Activated naive CD8-positive, alpha-beta T cell treated with anti-CD3 and anti-CD28 coated beads, Interleukin-2, amount 50 U/mL, for 24 hours (primary cell): Measurements from ENCODE around the gene SRBD1.
A peak's percentile ranks its signal among the peaks of the same experiment; 100 is the strongest.

Source experiments
- ATAC-seq: fragments of 150-1000 bp; cut with Tn5 transposase; one replicate; pipeline ENCODE4 v1.10.0; 2021
- DNase-seq: peaks from one replicate; pipeline ENCODE4 v3.0.0; 2021
- H3K27ac Mint-ChIP-seq: one replicate; pipeline ENCODE4 v1.8.0; 2021; ENCODE audit warnings: mild to moderate bottlenecking, mixed read lengths
- H3K27me3 Mint-ChIP-seq: one replicate; pipeline ENCODE4 v1.8.0; 2021; ENCODE audit warnings: mixed read lengths
- H3K36me3 Mint-ChIP-seq: one replicate; pipeline ENCODE4 v1.8.0; 2021; ENCODE audit warnings: low read depth, mixed read lengths
- H3K4me1 Mint-ChIP-seq: one replicate; pipeline ENCODE4 v1.8.0; 2021; ENCODE audit warnings: mixed read lengths
- H3K4me3 Mint-ChIP-seq: one replicate; pipeline ENCODE4 v1.8.0; 2021; ENCODE audit warnings: mild to moderate bottlenecking, moderate library complexity, mixed read lengths
- H3K9me3 Mint-ChIP-seq: one replicate; pipeline ENCODE4 v1.8.0; 2021; ENCODE audit warnings: mixed read lengths

The SRBD1 gene

DNA sequence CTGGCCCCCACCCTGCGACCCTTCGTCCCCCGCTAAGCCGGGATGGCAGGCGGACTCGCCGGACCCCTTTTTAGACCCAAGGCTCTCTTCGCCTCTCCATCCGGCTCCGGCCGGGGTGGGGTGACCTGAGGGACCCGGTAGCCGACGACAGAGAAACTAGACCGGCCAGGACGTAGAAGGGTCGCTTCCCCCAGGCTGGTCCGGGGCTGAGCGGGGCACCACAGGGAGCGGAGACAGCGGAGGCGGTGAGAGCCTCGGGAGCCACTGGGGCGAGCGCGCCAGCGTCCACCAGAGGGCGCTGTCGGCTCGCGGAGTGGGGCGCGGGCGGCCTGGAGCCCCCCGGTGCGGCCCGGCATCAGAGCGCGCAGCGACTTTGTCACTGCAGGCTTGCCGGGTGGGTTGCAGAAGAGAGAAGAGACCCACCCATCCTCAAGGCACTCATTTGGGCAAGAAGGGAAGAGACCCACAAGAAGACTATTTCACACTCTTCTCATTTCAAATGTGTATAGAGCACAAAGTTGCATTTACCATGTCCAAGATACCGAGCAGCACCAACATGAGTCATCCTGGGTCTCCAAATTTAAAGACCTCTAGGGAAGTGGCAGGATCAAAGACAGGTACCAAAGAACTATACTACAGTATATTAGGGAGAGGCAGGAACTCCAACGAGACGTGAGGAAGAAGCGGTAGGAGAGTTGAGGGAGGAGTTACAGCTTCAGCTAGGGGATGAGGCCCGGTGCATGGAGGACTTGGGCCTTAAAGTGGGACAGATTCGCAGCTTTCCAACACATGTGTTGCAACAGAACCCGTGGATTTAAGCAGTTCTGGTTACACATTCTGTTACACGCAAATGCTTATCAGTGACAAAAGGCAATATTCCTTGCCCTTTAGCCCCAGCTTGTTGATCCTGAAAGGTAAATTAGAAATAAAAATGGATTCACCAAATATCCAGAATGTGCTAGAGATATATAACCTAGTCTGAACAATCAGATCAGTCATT is 32.8 kb upstream of the SRBD1 start:
- DNase-seq (peak; percentile 82), ATAC-seq (peak; percentile 95)

DNA sequence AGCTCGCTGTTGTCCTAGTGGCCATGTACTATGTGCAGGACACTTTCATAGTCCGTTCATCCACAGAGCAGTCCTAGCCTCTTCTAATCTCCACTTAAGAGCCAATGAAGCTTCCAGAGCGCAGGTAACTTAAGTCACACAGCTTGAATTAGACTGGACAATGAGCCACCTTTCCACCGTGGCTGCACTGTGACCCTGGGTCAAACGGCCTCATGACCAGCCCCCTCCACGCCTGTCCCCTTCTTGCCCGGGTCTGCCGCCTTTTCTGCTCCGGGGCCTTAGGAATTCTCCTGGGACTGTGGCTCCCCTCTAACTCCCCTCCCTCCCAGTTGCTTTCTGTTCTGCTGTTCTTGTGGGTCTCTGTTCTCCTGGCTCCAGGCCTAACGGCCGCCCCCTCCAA is 32.0 kb upstream of the SRBD1 start:
- DNase-seq (no peak), ATAC-seq (no peak)
- Mint-ChIP-seq H3K4me1 (no peaks in the 10 kb centered on the region), H3K36me3 (no peaks in the 10 kb centered on the region), H3K4me3 (peak overlapping the region; percentile 32), H3K9me3 (no peaks in the 10 kb centered on the region), H3K27ac (no peak overlapping the region), H3K27me3 (peaks cover 18% of the 10 kb centered on the region)

More for the DNA sequence above, 32.8 kb upstream of the SRBD1 start:
- peak overlapping the region; percentile 32 for H3K4me3 Mint-ChIP-seq
- no peaks in the 10 kb centered on the region for H3K36me3 Mint-ChIP-seq
- H3K27me3 Mint-ChIP-seq: peaks cover 17% of the 10 kb centered on the region
- H3K4me1 Mint-ChIP-seq: no peaks in the 10 kb centered on the region
- H3K27ac Mint-ChIP-seq: no peak overlapping the region
- H3K9me3 Mint-ChIP-seq: no peaks in the 10 kb centered on the region

- Mint-ChIP-seq H3K4me3 (no peak overlapping the region), H3K4me1 (peaks cover 4% of the 10 kb centered on the region), H3K9me3 (no peaks in the 10 kb centered on the region), H3K27ac (no peak overlapping the region), H3K27me3 (peaks cover 31% of the 10 kb centered on the region), H3K36me3 (no peaks in the 10 kb centered on the region)
- ATAC-seq (no peak), DNase-seq (no peak)
Measured at GRCh38 chr2:45640576-45640975, 29.5 kb upstream of the SRBD1 start.

DNA sequence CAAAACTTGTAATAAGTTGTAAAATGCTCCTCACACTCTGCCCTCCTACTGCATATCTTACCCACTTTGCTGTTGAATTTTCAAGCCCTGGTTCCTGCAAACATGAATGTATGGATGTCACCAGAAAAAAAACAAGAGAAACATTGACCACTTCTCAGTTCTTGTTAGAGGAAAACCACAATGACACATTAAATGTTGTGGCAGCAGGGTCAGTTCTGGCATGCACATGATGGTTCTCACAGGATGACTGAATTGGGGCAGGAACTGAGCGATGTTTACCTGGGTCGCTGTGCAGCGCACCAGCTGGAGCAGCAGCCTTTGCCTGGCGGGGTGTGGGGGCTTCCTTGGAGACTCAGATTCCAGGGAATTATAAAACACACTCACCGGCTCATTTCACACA is 26.4 kb upstream of the SRBD1 start:
- no peak for DNase-seq
- Mint-ChIP-seq H3K36me3 (no peaks in the 10 kb centered on the region), H3K27me3 (peaks cover 35% of the 10 kb centered on the region), H3K4me1 (peaks cover 4% of the 10 kb centered on the region), H3K4me3 (no peak overlapping the region), H3K27ac (no peak overlapping the region), H3K9me3 (no peaks in the 10 kb centered on the region)
- ATAC-seq: no peak

- no peak overlapping the region for H3K27ac Mint-ChIP-seq
- DNase-seq: no peak
- no peaks in the 10 kb centered on the region for H3K36me3 Mint-ChIP-seq
- peaks cover 4% of the 10 kb centered on the region for H3K4me1 Mint-ChIP-seq
- H3K27me3 Mint-ChIP-seq: peaks cover 39% of the 10 kb centered on the region
- H3K4me3 Mint-ChIP-seq: no peak overlapping the region
- H3K9me3 Mint-ChIP-seq: no peaks in the 10 kb centered on the region
- no peak for ATAC-seq
Measured at GRCh38 chr2:45636008-45636407, 24.9 kb upstream of the SRBD1 start.

- Mint-ChIP-seq H3K27me3 (peaks cover 43% of the 10 kb centered on the region), H3K4me1 (peaks cover 4% of the 10 kb centered on the region), H3K27ac (no peak overlapping the region), H3K4me3 (no peak overlapping the region), H3K9me3 (no peaks in the 10 kb centered on the region), H3K36me3 (no peaks in the 10 kb centered on the region)
- DNase-seq (no peak), ATAC-seq (no peak)
Measured at GRCh38 chr2:45634223-45634622, 23.2 kb upstream of the SRBD1 start.

GRCh38 chr2:45631955-45632354 is 20.9 kb upstream of the SRBD1 start:
- H3K27ac Mint-ChIP-seq: no peak overlapping the region
- peaks cover 32% of the 10 kb centered on the region for H3K27me3 Mint-ChIP-seq
- H3K9me3 Mint-ChIP-seq: no peaks in the 10 kb centered on the region
- ATAC-seq (no peak), DNase-seq (no peak)
- H3K4me3 Mint-ChIP-seq: no peak overlapping the region
- no peaks in the 10 kb centered on the region for H3K4me1 Mint-ChIP-seq
- H3K36me3 Mint-ChIP-seq: no peaks in the 10 kb centered on the region

- Mint-ChIP-seq H3K27me3 (peaks cover 32% of the 10 kb centered on the region), H3K36me3 (no peaks in the 10 kb centered on the region), H3K27ac (no peak overlapping the region), H3K9me3 (no peaks in the 10 kb centered on the region), H3K4me1 (no peaks in the 10 kb centered on the region), H3K4me3 (no peak overlapping the region)
- no peak for ATAC-seq
- no peak for DNase-seq
Measured at GRCh38 chr2:45631319-45631718, 20.3 kb upstream of the SRBD1 start.

DNA sequence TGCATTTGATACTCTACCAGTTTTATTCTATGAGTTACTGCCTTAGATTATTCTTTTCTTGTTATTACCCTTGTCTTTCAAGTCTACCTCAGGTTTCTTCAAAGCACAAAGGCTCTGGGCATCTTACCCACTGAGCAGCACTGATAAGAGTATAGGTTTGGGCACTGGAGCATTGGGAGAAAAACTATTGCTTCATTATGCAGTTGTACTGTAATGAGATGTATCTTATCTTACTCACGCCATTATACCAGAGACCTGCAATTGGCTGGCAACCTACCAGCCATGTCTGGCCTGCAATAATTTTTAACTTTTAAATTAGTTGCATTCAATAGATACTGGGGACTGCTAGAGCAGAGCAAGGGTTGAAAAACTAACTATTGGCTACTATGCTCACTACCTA is 18.9 kb upstream of the SRBD1 start:
- H3K36me3 Mint-ChIP-seq: no peaks in the 10 kb centered on the region
- DNase-seq: no peak
- peaks cover 28% of the 10 kb centered on the region for H3K27me3 Mint-ChIP-seq
- no peak overlapping the region for H3K4me3 Mint-ChIP-seq
- H3K27ac Mint-ChIP-seq: no peak overlapping the region
- H3K9me3 Mint-ChIP-seq: no peaks in the 10 kb centered on the region
- no peak for ATAC-seq
- no peaks in the 10 kb centered on the region for H3K4me1 Mint-ChIP-seq

GRCh38 chr2:45627911-45628310 is 16.8 kb upstream of the SRBD1 start:
- ATAC-seq (no peak), DNase-seq (no peak)
- H3K4me1 Mint-ChIP-seq: no peaks in the 10 kb centered on the region
- peaks cover 21% of the 10 kb centered on the region for H3K27me3 Mint-ChIP-seq
- no peaks in the 10 kb centered on the region for H3K36me3 Mint-ChIP-seq
- H3K4me3 Mint-ChIP-seq: no peak overlapping the region
- no peak overlapping the region for H3K27ac Mint-ChIP-seq
- H3K9me3 Mint-ChIP-seq: no peaks in the 10 kb centered on the region

DNA sequence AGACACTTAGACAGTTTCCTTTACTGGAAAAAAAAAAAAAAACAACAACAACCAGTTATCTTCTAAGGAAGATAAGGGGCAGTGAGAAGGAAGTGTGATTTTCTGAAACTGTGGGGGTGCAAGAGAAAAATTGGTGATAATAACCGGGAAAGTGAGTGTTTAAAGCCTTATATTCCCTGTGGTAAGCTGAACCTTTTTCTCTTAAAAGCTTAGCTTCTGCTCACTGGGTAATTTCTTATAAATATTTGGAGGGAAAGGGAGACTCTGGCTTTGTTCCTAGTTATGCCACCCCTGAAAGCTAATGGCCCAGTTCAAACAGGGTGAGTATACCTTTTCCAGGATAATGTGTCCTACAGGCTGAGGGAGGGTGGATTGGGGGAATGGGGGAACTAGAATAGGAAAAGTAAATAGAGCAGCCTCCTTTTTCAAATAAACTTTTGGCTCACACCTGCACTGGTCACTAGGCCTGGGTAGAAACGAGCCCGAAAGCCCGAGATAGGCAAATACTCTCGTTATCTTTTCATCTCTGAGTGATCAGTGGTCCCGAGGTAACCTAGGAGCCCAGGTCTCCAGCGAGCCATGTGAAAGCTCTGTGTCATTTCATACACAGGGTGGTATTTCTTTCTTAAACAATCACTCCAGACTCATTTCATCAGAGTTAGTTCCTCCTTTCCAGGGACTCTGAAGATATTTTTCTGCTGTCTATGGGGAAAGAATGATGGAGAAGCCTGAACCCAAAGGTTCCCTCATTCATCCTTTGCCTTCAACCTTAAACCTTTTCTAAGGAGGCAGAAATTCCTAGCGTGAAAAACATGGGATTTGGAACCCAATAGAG is 15.5 kb upstream of the SRBD1 start:
- Mint-ChIP-seq H3K27me3 (peaks cover 10% of the 10 kb centered on the region), H3K27ac (no peak overlapping the region), H3K4me1 (no peaks in the 10 kb centered on the region), H3K36me3 (no peaks in the 10 kb centered on the region), H3K4me3 (no peak overlapping the region), H3K9me3 (no peaks in the 10 kb centered on the region)
- ATAC-seq (no peak), DNase-seq (no peak)

- Mint-ChIP-seq H3K36me3 (no peaks in the 10 kb centered on the region), H3K4me1 (no peaks in the 10 kb centered on the region), H3K9me3 (no peaks in the 10 kb centered on the region), H3K27me3 (peaks cover 6% of the 10 kb centered on the region), H3K4me3 (no peak overlapping the region), H3K27ac (no peak overlapping the region)
- DNase-seq (no peak), ATAC-seq (no peak)
Measured at GRCh38 chr2:45625824-45626223, 14.8 kb upstream of the SRBD1 start.

- DNase-seq (no peak), ATAC-seq (no peak)
- no peaks in the 10 kb centered on the region for H3K36me3 Mint-ChIP-seq
- no peak overlapping the region for H3K27ac Mint-ChIP-seq
- peaks cover 2% of the 10 kb centered on the region for H3K4me1 Mint-ChIP-seq
- H3K27me3 Mint-ChIP-seq: peaks cover 2% of the 10 kb centered on the region
- no peaks in the 10 kb centered on the region for H3K9me3 Mint-ChIP-seq
- no peak overlapping the region for H3K4me3 Mint-ChIP-seq
Measured at GRCh38 chr2:45623098-45623497, 12.0 kb upstream of the SRBD1 start.

- H3K36me3 Mint-ChIP-seq: no peaks in the 10 kb centered on the region
- H3K4me1 Mint-ChIP-seq: peaks cover 2% of the 10 kb centered on the region
- ATAC-seq (no peak), DNase-seq (no peak)
- no peak overlapping the region for H3K4me3 Mint-ChIP-seq
- no peak overlapping the region for H3K27ac Mint-ChIP-seq
- H3K27me3 Mint-ChIP-seq: peaks cover 2% of the 10 kb centered on the region
- H3K9me3 Mint-ChIP-seq: no peaks in the 10 kb centered on the region
Measured at GRCh38 chr2:45622336-45623075, 11.4 kb upstream of the SRBD1 start.
